Measurements from ENCODE around the gene WDR46.

WDR46 gene

DNA sequence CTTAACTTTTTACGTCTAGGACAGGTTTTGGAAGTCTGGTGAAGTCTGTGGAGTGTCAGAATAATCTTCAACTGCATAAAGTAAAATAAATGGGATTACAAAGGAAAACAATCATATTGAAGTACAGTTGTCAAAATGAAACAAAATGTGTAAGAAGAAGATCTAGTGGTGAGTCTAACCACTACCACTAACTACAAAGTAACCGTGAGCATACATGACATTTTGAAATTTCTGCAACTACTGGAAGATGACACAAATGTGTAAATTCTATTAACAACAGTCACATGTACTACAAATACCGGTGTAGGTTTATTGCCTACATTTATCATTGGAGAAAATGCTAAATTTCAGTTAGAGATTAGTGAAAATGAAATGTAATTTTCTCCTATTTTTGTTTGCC, 47.1 kb downstream of the WDR46 start:
- Histone ChIP-seq H4K20me1 (ENCODE audit: insufficient read depth, low read length) (no peaks in the 10 kb centered on the region), H3K4me3 (ENCODE audit: low read depth, low read length, poor library complexity, severe bottlenecking) (no peak overlapping the region), H3K4me1 (ENCODE audit: insufficient read depth, low read length, severe bottlenecking) (no peaks in the 10 kb centered on the region), H3K9me2 (ENCODE audit: low read depth, low read length) (no peaks in the 10 kb centered on the region), H3K4me2 (ENCODE audit: low read length) (no peak overlapping the region), H3K27ac (ENCODE audit: low read depth, low read length, poor library complexity, severe bottlenecking) (no peak overlapping the region), H2AFZ (ENCODE audit: low read length) (no peak overlapping the region), H3F3A (ENCODE audit: insufficient read depth, low read length) (no peaks in the 10 kb centered on the region), H3K27me3 (ENCODE audit: insufficient read depth, low read length) (no peaks in the 10 kb centered on the region), H3K79me2 (ENCODE audit: insufficient read depth, low read length) (no peaks in the 10 kb centered on the region), H3K9ac (ENCODE audit: low read length) (no peak overlapping the region), H3K36me3 (ENCODE audit: insufficient read depth, low read length) (no peaks in the 10 kb centered on the region), H3K9me3 (ENCODE audit: low read length) (no peaks in the 10 kb centered on the region)
- TF ChIP-seq, protein P1, sequence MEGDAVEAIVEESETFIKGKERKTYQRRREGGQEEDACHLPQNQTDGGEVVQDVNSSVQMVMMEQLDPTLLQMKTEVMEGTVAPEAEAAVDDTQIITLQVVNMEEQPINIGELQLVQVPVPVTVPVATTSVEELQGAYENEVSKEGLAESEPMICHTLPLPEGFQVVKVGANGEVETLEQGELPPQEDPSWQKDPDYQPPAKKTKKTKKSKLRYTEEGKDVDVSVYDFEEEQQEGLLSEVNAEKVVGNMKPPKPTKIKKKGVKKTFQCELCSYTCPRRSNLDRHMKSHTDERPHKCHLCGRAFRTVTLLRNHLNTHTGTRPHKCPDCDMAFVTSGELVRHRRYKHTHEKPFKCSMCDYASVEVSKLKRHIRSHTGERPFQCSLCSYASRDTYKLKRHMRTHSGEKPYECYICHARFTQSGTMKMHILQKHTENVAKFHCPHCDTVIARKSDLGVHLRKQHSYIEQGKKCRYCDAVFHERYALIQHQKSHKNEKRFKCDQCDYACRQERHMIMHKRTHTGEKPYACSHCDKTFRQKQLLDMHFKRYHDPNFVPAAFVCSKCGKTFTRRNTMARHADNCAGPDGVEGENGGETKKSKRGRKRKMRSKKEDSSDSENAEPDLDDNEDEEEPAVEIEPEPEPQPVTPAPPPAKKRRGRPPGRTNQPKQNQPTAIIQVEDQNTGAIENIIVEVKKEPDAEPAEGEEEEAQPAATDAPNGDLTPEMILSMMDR (IDR thresholded peaks at IDR 0.05; ENCODE audit: low read length): no peak
- no peak for TF ChIP-seq EZH2 (IDR thresholded peaks at IDR 0.05; ENCODE audit: borderline replicate concordance, low read length)

DNA sequence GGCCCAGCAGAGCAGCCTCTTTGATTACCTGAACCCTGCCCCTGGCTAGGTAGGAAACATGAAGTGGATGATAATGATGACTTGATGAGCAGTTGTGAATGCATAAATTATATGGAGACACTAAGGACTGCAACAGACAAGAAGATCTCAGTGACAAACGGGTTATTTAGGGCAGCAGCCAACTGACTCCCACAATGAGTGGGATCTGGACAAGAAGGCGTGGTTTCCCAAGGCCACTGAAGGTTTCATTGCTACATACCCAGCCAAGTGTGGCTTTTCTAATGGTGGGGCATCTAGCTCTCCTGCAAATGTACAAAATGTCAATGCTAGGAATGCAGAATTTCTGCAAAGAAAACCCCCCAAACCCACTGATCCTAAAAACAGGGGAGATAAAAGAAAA, 51.3 kb downstream of the WDR46 start:
- Histone ChIP-seq H3K27me3 (ENCODE audit: insufficient read depth, low read length) (no peaks in the 10 kb centered on the region), H3K4me2 (ENCODE audit: low read length) (no peak overlapping the region), H3K9ac (ENCODE audit: low read length) (no peak overlapping the region), H3K27ac (ENCODE audit: low read depth, low read length, poor library complexity, severe bottlenecking) (no peak overlapping the region), H3K4me3 (ENCODE audit: low read depth, low read length, poor library complexity, severe bottlenecking) (no peak overlapping the region), H3K36me3 (ENCODE audit: insufficient read depth, low read length) (no peaks in the 10 kb centered on the region), H3K4me1 (ENCODE audit: insufficient read depth, low read length, severe bottlenecking) (no peaks in the 10 kb centered on the region), H3K9me3 (ENCODE audit: low read length) (no peaks in the 10 kb centered on the region), H3K79me2 (ENCODE audit: insufficient read depth, low read length) (no peaks in the 10 kb centered on the region), H3K9me2 (ENCODE audit: low read depth, low read length) (no peaks in the 10 kb centered on the region), H3F3A (ENCODE audit: insufficient read depth, low read length) (no peaks in the 10 kb centered on the region), H2AFZ (ENCODE audit: low read length) (no peak overlapping the region), H4K20me1 (ENCODE audit: insufficient read depth, low read length) (no peaks in the 10 kb centered on the region)
- TF ChIP-seq EZH2 (IDR thresholded peaks at IDR 0.05; ENCODE audit: borderline replicate concordance, low read length): no peak
- TF ChIP-seq, protein P1 (IDR thresholded peaks at IDR 0.05; ENCODE audit: low read length): no peak

DNA sequence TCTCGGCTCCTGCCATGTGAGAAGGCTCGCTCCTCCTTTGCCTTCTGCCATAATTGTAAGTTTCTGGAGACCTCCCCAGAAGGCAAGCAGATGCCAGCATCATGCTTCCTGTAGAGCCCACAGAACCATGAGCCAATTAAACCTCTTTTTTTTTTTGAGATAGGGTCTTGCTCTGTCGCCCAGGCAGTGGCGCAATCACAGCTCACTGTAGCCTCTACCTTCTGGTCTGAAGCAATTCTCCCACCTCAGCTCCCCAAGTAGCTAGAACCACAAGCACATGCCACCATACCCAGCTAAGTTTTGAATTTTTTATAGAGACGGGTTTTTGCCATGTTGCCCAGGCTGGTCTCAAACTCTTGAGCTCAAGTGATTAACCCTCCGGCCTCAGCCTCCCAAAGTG, 52.2 kb downstream of the WDR46 start:
- Histone ChIP-seq H3K4me3 (ENCODE audit: low read depth, low read length, poor library complexity, severe bottlenecking) (no peak overlapping the region), H4K20me1 (ENCODE audit: insufficient read depth, low read length) (no peaks in the 10 kb centered on the region), H3K79me2 (ENCODE audit: insufficient read depth, low read length) (no peaks in the 10 kb centered on the region), H3K36me3 (ENCODE audit: insufficient read depth, low read length) (no peaks in the 10 kb centered on the region), H3K4me2 (ENCODE audit: low read length) (no peak overlapping the region), H3K9ac (ENCODE audit: low read length) (no peak overlapping the region), H3K27me3 (ENCODE audit: insufficient read depth, low read length) (peaks cover 4% of the 10 kb centered on the region; the same call in 1 of the 2 replicates), H3K4me1 (ENCODE audit: insufficient read depth, low read length, severe bottlenecking) (no peaks in the 10 kb centered on the region), H3F3A (ENCODE audit: insufficient read depth, low read length) (no peaks in the 10 kb centered on the region), H2AFZ (ENCODE audit: low read length) (no peak overlapping the region), H3K9me3 (ENCODE audit: low read length) (no peaks in the 10 kb centered on the region), H3K27ac (ENCODE audit: low read depth, low read length, poor library complexity, severe bottlenecking) (no peak overlapping the region), H3K9me2 (ENCODE audit: low read depth, low read length) (no peaks in the 10 kb centered on the region)
- TF ChIP-seq, protein P1 (IDR thresholded peaks at IDR 0.05; ENCODE audit: low read length): no peak
- no peak for TF ChIP-seq EZH2 (IDR thresholded peaks at IDR 0.05; ENCODE audit: borderline replicate concordance, low read length)
